ENCODE data around the gene DDRGK1.

The DDRGK1 gene

GRCh38 chr20:3164043-3164762 is 40.3 kb downstream of the DDRGK1 start:
- H3K36me3 Mint-ChIP-seq (ENCODE audit: low read depth) = no peaks in the 10 kb centered on the region
- TF ChIP-seq, protein P1, sequence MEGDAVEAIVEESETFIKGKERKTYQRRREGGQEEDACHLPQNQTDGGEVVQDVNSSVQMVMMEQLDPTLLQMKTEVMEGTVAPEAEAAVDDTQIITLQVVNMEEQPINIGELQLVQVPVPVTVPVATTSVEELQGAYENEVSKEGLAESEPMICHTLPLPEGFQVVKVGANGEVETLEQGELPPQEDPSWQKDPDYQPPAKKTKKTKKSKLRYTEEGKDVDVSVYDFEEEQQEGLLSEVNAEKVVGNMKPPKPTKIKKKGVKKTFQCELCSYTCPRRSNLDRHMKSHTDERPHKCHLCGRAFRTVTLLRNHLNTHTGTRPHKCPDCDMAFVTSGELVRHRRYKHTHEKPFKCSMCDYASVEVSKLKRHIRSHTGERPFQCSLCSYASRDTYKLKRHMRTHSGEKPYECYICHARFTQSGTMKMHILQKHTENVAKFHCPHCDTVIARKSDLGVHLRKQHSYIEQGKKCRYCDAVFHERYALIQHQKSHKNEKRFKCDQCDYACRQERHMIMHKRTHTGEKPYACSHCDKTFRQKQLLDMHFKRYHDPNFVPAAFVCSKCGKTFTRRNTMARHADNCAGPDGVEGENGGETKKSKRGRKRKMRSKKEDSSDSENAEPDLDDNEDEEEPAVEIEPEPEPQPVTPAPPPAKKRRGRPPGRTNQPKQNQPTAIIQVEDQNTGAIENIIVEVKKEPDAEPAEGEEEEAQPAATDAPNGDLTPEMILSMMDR (IDR thresholded peaks at IDR 0.05) = no peak
- peaks cover 29% of the 10 kb centered on the region for H3K4me1 Mint-ChIP-seq
- DNase-seq = no peak
- H3K9me3 Mint-ChIP-seq = no peaks in the 10 kb centered on the region
- peaks cover 27% of the 10 kb centered on the region for H3K27me3 Mint-ChIP-seq (ENCODE audit: low read depth, poor library complexity)
- no peak overlapping the region for H3K27ac Mint-ChIP-seq
- no peak overlapping the region for H3K4me3 Mint-ChIP-seq

DNA sequence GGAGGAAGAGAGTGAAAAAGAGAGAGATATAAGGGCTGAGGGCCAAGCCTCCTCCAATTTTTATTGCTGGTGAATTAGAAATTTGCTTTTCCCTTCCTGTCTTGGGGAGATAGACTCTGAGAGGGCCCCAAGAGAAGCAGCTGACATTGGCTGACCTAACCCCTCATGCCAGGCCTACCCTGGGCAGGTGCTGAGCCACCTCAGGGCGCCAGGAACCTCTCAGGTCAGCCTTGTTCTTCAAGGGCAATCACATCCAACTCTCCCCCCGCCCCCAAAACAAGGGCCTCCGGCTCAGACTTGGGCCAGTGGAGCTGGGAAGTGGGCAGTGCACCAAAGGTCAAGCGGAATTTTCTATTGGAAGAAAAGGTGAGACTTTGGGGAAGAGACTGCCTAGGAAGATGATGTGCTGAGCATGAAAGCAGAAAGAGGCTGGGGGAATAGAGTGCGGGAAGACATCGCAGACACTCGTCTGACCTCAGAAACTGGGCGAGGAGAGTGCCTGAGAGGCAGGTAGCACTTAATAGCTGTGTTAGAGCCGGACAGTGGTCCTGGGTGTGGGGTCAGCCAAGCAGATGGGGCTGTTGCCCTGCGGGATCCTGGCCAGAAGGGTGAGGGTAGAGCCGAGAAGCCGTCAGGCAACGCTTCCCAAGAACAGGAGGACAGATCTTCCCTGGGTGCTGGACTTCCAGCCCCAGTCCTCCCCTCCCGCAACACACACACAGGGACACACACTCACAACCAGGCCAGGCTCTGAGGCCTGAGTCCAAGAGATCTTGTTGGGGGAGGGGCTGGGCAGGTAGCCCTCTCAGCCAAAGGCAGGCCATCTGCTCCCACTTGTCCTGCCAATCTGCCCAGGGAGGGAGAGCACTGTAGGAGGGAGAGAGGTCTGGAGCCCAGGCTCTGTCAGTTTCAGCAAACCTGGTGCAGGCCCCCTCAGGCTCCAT is 41.1 kb downstream of the DDRGK1 start:
- no peak for DNase-seq
- peak overlapping the region; percentile 72 for H3K27ac Mint-ChIP-seq
- H3K36me3 Mint-ChIP-seq (ENCODE audit: low read depth) = no peaks in the 10 kb centered on the region

GRCh38 chr20:3162080-3162611 is 42.3 kb downstream of the DDRGK1 start:
- H3K27ac Mint-ChIP-seq = peak overlapping the region; percentile 42
- H3K4me1 Mint-ChIP-seq = peaks cover 44% of the 10 kb centered on the region
- no peak overlapping the region for H3K4me3 Mint-ChIP-seq
- TF ChIP-seq, protein P1 (IDR thresholded peaks at IDR 0.05) = no peak
- H3K27me3 Mint-ChIP-seq (ENCODE audit: low read depth, poor library complexity) = peaks cover 10% of the 10 kb centered on the region
- no peak for DNase-seq
- no peaks in the 10 kb centered on the region for H3K9me3 Mint-ChIP-seq
- no peaks in the 10 kb centered on the region for H3K36me3 Mint-ChIP-seq (ENCODE audit: low read depth)

More for the DNA sequence above, 41.1 kb downstream of the DDRGK1 start:
- peaks cover 32% of the 10 kb centered on the region for H3K4me1 Mint-ChIP-seq
- peaks cover 19% of the 10 kb centered on the region for H3K27me3 Mint-ChIP-seq (ENCODE audit: low read depth, poor library complexity)
- no peak overlapping the region for H3K4me3 Mint-ChIP-seq
- TF ChIP-seq, protein P1 (IDR thresholded peaks at IDR 0.05) = no peak
- H3K9me3 Mint-ChIP-seq = no peaks in the 10 kb centered on the region

DNA sequence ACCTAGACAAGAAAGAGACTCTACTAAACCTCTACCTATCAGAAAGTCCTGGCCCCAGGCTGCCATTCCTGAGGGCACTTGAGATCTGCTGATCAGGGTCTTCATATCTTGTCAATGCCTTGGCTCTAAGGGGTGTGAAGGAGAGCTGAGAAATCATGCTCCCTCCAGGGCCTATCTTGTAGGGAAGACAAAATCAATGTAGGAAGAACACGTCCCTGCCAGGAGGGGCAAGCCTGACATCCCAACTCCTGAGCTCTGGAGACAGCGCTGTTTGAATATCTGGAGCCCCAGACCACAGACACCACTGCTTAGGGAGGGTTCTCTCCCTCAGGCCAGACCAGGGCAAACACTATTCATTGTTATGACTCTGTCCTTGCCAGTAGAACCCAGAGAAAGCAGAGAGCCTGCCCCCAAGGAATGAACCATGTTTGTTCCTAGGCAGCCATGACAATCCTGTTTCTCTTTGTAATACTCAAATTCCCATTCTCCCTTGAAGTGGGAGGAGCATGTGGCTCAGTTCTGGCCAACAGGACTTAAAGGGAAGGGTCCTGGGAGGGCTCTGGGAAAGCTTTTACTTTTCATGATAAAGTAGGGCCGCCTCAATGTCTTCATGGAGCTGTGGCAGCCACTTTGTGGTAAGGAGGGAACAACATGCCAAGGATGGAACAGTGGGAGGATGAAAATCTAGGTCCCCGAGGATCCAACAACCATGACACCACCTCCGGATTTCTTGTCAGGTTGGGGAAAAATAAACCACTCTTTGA is 43.0 kb downstream of the DDRGK1 start:
- H3K36me3 Mint-ChIP-seq (ENCODE audit: low read depth) = no peaks in the 10 kb centered on the region

GRCh38 chr20:3160418-3160817 is 44.1 kb downstream of the DDRGK1 start:
- H3K27ac Mint-ChIP-seq = no peak overlapping the region
- TF ChIP-seq, protein P1 (IDR thresholded peaks at IDR 0.05) = no peak
- no peak for DNase-seq
- H3K9me3 Mint-ChIP-seq = no peaks in the 10 kb centered on the region
- no peak overlapping the region for H3K4me3 Mint-ChIP-seq
- no peaks in the 10 kb centered on the region for H3K36me3 Mint-ChIP-seq (ENCODE audit: low read depth)
- H3K27me3 Mint-ChIP-seq (ENCODE audit: low read depth, poor library complexity) = peaks cover 9% of the 10 kb centered on the region
- peaks cover 48% of the 10 kb centered on the region for H3K4me1 Mint-ChIP-seq

More for the DNA sequence above, 43.0 kb downstream of the DDRGK1 start:
- no peaks in the 10 kb centered on the region for H3K9me3 Mint-ChIP-seq
- H3K4me3 Mint-ChIP-seq = no peak overlapping the region
- no peak overlapping the region for H3K27ac Mint-ChIP-seq
- H3K27me3 Mint-ChIP-seq (ENCODE audit: low read depth, poor library complexity) = peaks cover 9% of the 10 kb centered on the region
- H3K4me1 Mint-ChIP-seq = peaks cover 48% of the 10 kb centered on the region
- TF ChIP-seq, protein P1 (IDR thresholded peaks at IDR 0.05) = no peak
- no peak for DNase-seq

Data from nephron progenitor cell (in vitro differentiated cells).